ENCODE results near the gene MRPL20.
"Not testable (repeated sequence)": the region's sequence is repeated elsewhere in the genome, so short reads cannot be mapped to it uniquely, and the experiment has no call there.

The MRPL20 gene

GRCh38 chr1:1437033-1437903 lies 30.2 kb upstream of the MRPL20 start:
- DNase-seq = no peak

- DNase-seq = no peak
These were observed 29.5 kb upstream of the MRPL20 start for GRCh38 chr1:1436630-1437032.

GRCh38 chr1:1435911-1436629 lies 29.0 kb upstream of the MRPL20 start:
- DNase-seq = no peak

GRCh38 chr1:1435106-1435903 lies 28.2 kb upstream of the MRPL20 start, which contains the start of gene VWA1:
Gene VWA1 (plus strand): TSS chr1:1435690. CDS start chr1:1435749, 59 bp downstream.
- peak; percentile 43 for DNase-seq

GRCh38 chr1:1434824-1435105 lies 27.7 kb upstream of the MRPL20 start:
- DNase-seq = no peak

GRCh38 chr1:1434131-1434823 lies 27.2 kb upstream of the MRPL20 start:
- no peak for DNase-seq

GRCh38 chr1:1433804-1434130 lies 26.7 kb upstream of the MRPL20 start:
- no peak for DNase-seq

GRCh38 chr1:1432951-1433803 lies 26.1 kb upstream of the MRPL20 start:
- no peak for DNase-seq

GRCh38 chr1:1432274-1432950 lies 25.3 kb upstream of the MRPL20 start:
- DNase-seq = no peak

- DNase-seq = no peak
These were observed 24.8 kb upstream of the MRPL20 start for GRCh38 chr1:1431845-1432273.

- no peak for DNase-seq
These were observed 24.1 kb upstream of the MRPL20 start for GRCh38 chr1:1430992-1431844.

GRCh38 chr1:1430114-1430982 lies 23.3 kb upstream of the MRPL20 start:
- no peak for DNase-seq

- DNase-seq = no peak
These were observed 22.6 kb upstream of the MRPL20 start for GRCh38 chr1:1429671-1430073.

GRCh38 chr1:1428967-1429366 lies 21.9 kb upstream of the MRPL20 start:
- DNase-seq = not testable (repeated sequence)

GRCh38 chr1:1428174-1428573 lies 21.1 kb upstream of the MRPL20 start:
- DNase-seq = no peak

- DNase-seq = no peak
These were observed 20.7 kb upstream of the MRPL20 start for GRCh38 chr1:1427820-1428148.

GRCh38 chr1:1427106-1427819 lies 20.2 kb upstream of the MRPL20 start:
- no peak for DNase-seq

- no peak for DNase-seq
These were observed 19.5 kb upstream of the MRPL20 start for GRCh38 chr1:1426496-1427105.

Measured in hematopoietic multipotent progenitor cell treated with erythropoietin and hydrocortisone succinate and interleukin-3 and kit ligand, for 8 days (in vitro differentiated cells).